Stimulated activated CD4-positive, alpha-beta T cell treated with anti-CD3 and anti-CD28 coated beads, Interleukin-12 subunit alpha, Interleukin-12 subunit beta, amount 100 ng/mL, for 4 hours (primary cell): ENCODE results near the gene MAPK8IP3.
A peak's percentile ranks its signal among the peaks of the same experiment; 100 is the strongest.
"Not testable (repeated sequence)": the region's sequence is repeated elsewhere in the genome, so short reads cannot be mapped to it uniquely, and the experiment has no call there.

Source experiments
- DNase-seq: peaks from one replicate; pipeline ENCODE4 v3.0.0-alpha.2; 2020

Gene MAPK8IP3

GRCh38 chr16:1790261-1790610 is 84.2 kb downstream of the MAPK8IP3 start:
- DNase-seq: no peak

GRCh38 chr16:1790611-1791255 is 84.7 kb downstream of the MAPK8IP3 start:
- no peak for DNase-seq

GRCh38 chr16:1791256-1791942 is 85.4 kb downstream of the MAPK8IP3 start:
- DNase-seq: no peak

- no peak for DNase-seq
Measured at GRCh38 chr16:1791943-1792812, 86.2 kb downstream of the MAPK8IP3 start.

GRCh38 chr16:1792836-1793577 is 87.0 kb downstream of the MAPK8IP3 start:
- no peak for DNase-seq

- DNase-seq: no peak
Measured at GRCh38 chr16:1793578-1794220, 87.7 kb downstream of the MAPK8IP3 start, which contains the start of gene IGFALS. TSS of gene IGFALS (minus strand) at chr16:1793705. CDS start at chr16:1793652, 53 bp downstream.

GRCh38 chr16:1794221-1794871 is 88.4 kb downstream of the MAPK8IP3 start:
- DNase-seq: no peak

GRCh38 chr16:1794908-1795666 is 89.1 kb downstream of the MAPK8IP3 start:
- no peak for DNase-seq

- not testable (repeated sequence) for DNase-seq
Measured at GRCh38 chr16:1799263-1799662, 93.3 kb downstream of the MAPK8IP3 start.

- no peak for DNase-seq
Measured at GRCh38 chr16:1800701-1801100, 94.7 kb downstream of the MAPK8IP3 start.

GRCh38 chr16:1807626-1808025 is 101.6 kb downstream of the MAPK8IP3 start:
- no peak for DNase-seq

GRCh38 chr16:1808691-1809090 is 102.7 kb downstream of the MAPK8IP3 start:
- no peak for DNase-seq

GRCh38 chr16:1809281-1809801 is 103.3 kb downstream of the MAPK8IP3 start:
- DNase-seq: no peak

- no peak for DNase-seq
Measured at GRCh38 chr16:1810106-1810505, 104.1 kb downstream of the MAPK8IP3 start.

- no peak for DNase-seq
Measured at GRCh38 chr16:1810536-1810935, 104.5 kb downstream of the MAPK8IP3 start.

- peak; percentile 49 for DNase-seq
Measured at GRCh38 chr16:1812732-1813163, 106.8 kb downstream of the MAPK8IP3 start.

- no peak for DNase-seq
Measured at GRCh38 chr16:1815461-1815860, 109.5 kb downstream of the MAPK8IP3 start.

- no peak for DNase-seq
Measured at GRCh38 chr16:1816396-1817275, 110.6 kb downstream of the MAPK8IP3 start.

- no peak for DNase-seq
Measured at GRCh38 chr16:1817276-1817589, 111.2 kb downstream of the MAPK8IP3 start.

GRCh38 chr16:1817716-1818115 is 111.7 kb downstream of the MAPK8IP3 start:
- DNase-seq: no peak
